Ascending aorta (tissue), 2 donors: ENCODE results near the gene EFEMP1. TPM values are rescaled to one million over a fixed set of nuclear protein-coding genes. Genes with fewer than 3 reads are reported as not detected.

Experiments
- DNase-seq, 2 donors: peaks; one replicate each; pipeline ENCODE4 v3.0.0-alpha.2; 2019; ENCODE audit warnings: low spot score in 2 of 2
- H3K27ac ChIP-seq, 2 donors: fragments of 200-600 bp; sonication (generic); one replicate each; pipeline ENCODE4 v1.5.1; 2016 to 2017; ENCODE audit warnings: mild to moderate bottlenecking in 1 of 2
- H3K27me3 ChIP-seq: fragments of 200-600 bp; sonication (generic); one replicate; pipeline ENCODE4 v1.5.1; 2017
- H3K36me3 ChIP-seq, 2 donors: fragments of 200-600 bp; sonication (generic); one replicate each; pipeline ENCODE4 v1.5.1; 2016
- H3K4me1 ChIP-seq, 2 donors: fragments of 200-600 bp; sonication (generic); one replicate each; pipeline ENCODE4 v1.5.1; 2016 to 2017; ENCODE audit warnings: mild to moderate bottlenecking in 1 of 2
- H3K4me3 ChIP-seq, 2 donors: fragments of 200-600 bp; sonication (generic); one replicate each; pipeline ENCODE4 v1.5.1; 2016 to 2017; ENCODE audit warnings: mild to moderate bottlenecking in 1 of 2
- H3K9me3 ChIP-seq, 2 donors: fragments of 200-600 bp; sonication (generic); one replicate each; pipeline ENCODE4 v1.5.1; 2016
- CTCF ChIP-seq, 3 experiments: fragments of 200-600 bp in 2 of 3; fragments of 450-650 bp in 1 of 3; sonication (generic) in 2 of 3; IDR thresholded peaks; one replicate each; pipeline ENCODE4 v1.5.1; 2016 to 2019; ENCODE audit warnings: antibody characterized with exemption in 3 of 3, mild to moderate bottlenecking in 1 of 3, moderate library complexity in 1 of 3
- intact Hi-C: fragments of 100-400 bp; cut with DNase I; formaldehyde crosslinking; loops from one replicate; pipeline ENCODE4 v1.15.1; 2023
- total RNA-seq: library from RNA; depleted of rRNA; stranded (reverse); fragments of >200 nt; gene quantifications from one replicate; pipeline ENCODE4 v1.1.0, GENCODE V29; 2016

The EFEMP1 gene
- total RNA-seq, 1 donor from 2014 or later, result 1,320 TPM

- TF ChIP-seq CTCF (IDR thresholded peaks at IDR 0.05), result no peak
- DNase-seq, result no peak
- Histone ChIP-seq H3K4me1 (no peaks in the 10 kb centered on the region), H3K4me3 (no peak overlapping the region), H3K27ac (no peak overlapping the region), H3K9me3 (no peaks in the 10 kb centered on the region), H3K27me3 (no peaks in the 10 kb centered on the region), H3K36me3 (no peaks in the 10 kb centered on the region)
- intact Hi-C loops, result no loop called here
Measured at GRCh38 chr2:55934337-55934736, 10.8 kb upstream of the EFEMP1 start.

GRCh38 chr2:55932843-55933242, 9.3 kb upstream of the EFEMP1 start:
- Histone ChIP-seq H3K9me3 (no peaks in the 10 kb centered on the region), H3K27ac (no peak overlapping the region), H3K4me1 (no peaks in the 10 kb centered on the region), H3K36me3 (no peaks in the 10 kb centered on the region), H3K4me3 (no peak overlapping the region), H3K27me3 (no peaks in the 10 kb centered on the region)
- no peak for TF ChIP-seq CTCF (IDR thresholded peaks at IDR 0.05)
- intact Hi-C loops, result no loop called here
- DNase-seq, result no peak

- TF ChIP-seq CTCF (IDR thresholded peaks at IDR 0.05), result no peak
- intact Hi-C loops, result no loop called here
- H3K27ac ChIP-seq, result no peak overlapping the region
- no peak overlapping the region for H3K4me3 ChIP-seq
- DNase-seq, result no peak
- no peaks in the 10 kb centered on the region for H3K4me1 ChIP-seq
- no peaks in the 10 kb centered on the region for H3K27me3 ChIP-seq
- no peaks in the 10 kb centered on the region for H3K36me3 ChIP-seq
- H3K9me3 ChIP-seq, result no peaks in the 10 kb centered on the region
Measured at GRCh38 chr2:55931281-55931680, 7.7 kb upstream of the EFEMP1 start.

GRCh38 chr2:55929476-55929875, 5.9 kb upstream of the EFEMP1 start:
- H3K4me3 ChIP-seq, result no peak overlapping the region
- H3K4me1 ChIP-seq, result no peaks in the 10 kb centered on the region
- no peaks in the 10 kb centered on the region for H3K36me3 ChIP-seq
- no peak overlapping the region for H3K27ac ChIP-seq
- no peaks in the 10 kb centered on the region for H3K27me3 ChIP-seq
- no peak for TF ChIP-seq CTCF (IDR thresholded peaks at IDR 0.05)
- DNase-seq, result no peak
- intact Hi-C loops, result loop anchor here (10.0 kb wide), 1 partner anchor 155 kb away; no protein-coding TSS in a partner anchor
- H3K9me3 ChIP-seq, result no peaks in the 10 kb centered on the region

- intact Hi-C loops, result loop anchor here (10.0 kb wide), 1 partner anchor 152 kb away; no protein-coding TSS in a partner anchor
- Histone ChIP-seq H3K27ac (no peak overlapping the region), H3K36me3 (no peaks in the 10 kb centered on the region), H3K4me3 (no peak overlapping the region), H3K4me1 (no peaks in the 10 kb centered on the region), H3K27me3 (no peaks in the 10 kb centered on the region), H3K9me3 (no peaks in the 10 kb centered on the region)
- DNase-seq, result no peak
- no peak for TF ChIP-seq CTCF (IDR thresholded peaks at IDR 0.05)
Measured at GRCh38 chr2:55926974-55927373, 3.4 kb upstream of the EFEMP1 start.

- H3K9me3 ChIP-seq, result no peaks in the 10 kb centered on the region
- no peak overlapping the region for H3K27ac ChIP-seq
- no peaks in the 10 kb centered on the region for H3K27me3 ChIP-seq
- intact Hi-C loops, result loop anchor here (10.0 kb wide), 1 partner anchor 151 kb away; no protein-coding TSS in a partner anchor
- no peak for TF ChIP-seq CTCF (IDR thresholded peaks at IDR 0.05)
- no peak overlapping the region for H3K4me3 ChIP-seq
- H3K4me1 ChIP-seq, result peaks cover 0 to 3% of the 10 kb centered on the region in 2 donors
- H3K36me3 ChIP-seq, result no peaks in the 10 kb centered on the region
- no peak for DNase-seq
Measured at GRCh38 chr2:55926246-55926645, 2.7 kb upstream of the EFEMP1 start.
